ENCODE results near the gene ARRB1. TPM values are rescaled to one million over a fixed set of nuclear protein-coding genes. Genes with fewer than 3 reads are reported as not detected.
"Not testable (repeated sequence)": the region's sequence is repeated elsewhere in the genome, so short reads cannot be mapped to it uniquely, and the experiment has no call there.

ARRB1 gene
- total RNA-seq, 1 experiment from 2014 or later: 17.2 TPM

GRCh38 chr11:75317446-75318122, 33.9 kb downstream of the ARRB1 start:
- DNase-seq: no peak

GRCh38 chr11:75315439-75315805, 36.0 kb downstream of the ARRB1 start:
- DNase-seq: no peak
- H3K36me3 ChIP-seq: no peaks in the 10 kb centered on the region
- H3K4me3 ChIP-seq: no peak overlapping the region
- H3K9me3 ChIP-seq: no peaks in the 10 kb centered on the region
- H3K27me3 ChIP-seq: no peaks in the 10 kb centered on the region

More at GRCh38 chr11:75317446-75318122, 33.9 kb downstream of the ARRB1 start:
- Histone ChIP-seq H3K27me3 (no peaks in the 10 kb centered on the region), H3K4me3 (no peak overlapping the region), H3K36me3 (no peaks in the 10 kb centered on the region), H3K9me3 (no peaks in the 10 kb centered on the region)

- DNase-seq: no peak
- Histone ChIP-seq H3K9me3 (no peaks in the 10 kb centered on the region), H3K4me3 (no peak overlapping the region), H3K27me3 (no peaks in the 10 kb centered on the region), H3K36me3 (no peaks in the 10 kb centered on the region)
Observed at GRCh38 chr11:75314771-75315438, 36.6 kb downstream of the ARRB1 start.

- DNase-seq: peak; percentile 89
- no peak overlapping the region for H3K4me3 ChIP-seq
Observed at GRCh38 chr11:75313513-75314272, 37.8 kb downstream of the ARRB1 start.

GRCh38 chr11:75312346-75312745, 39.1 kb downstream of the ARRB1 start:
- no peak for DNase-seq
- H3K9me3 ChIP-seq: no peaks in the 10 kb centered on the region
- H3K27me3 ChIP-seq: no peaks in the 10 kb centered on the region
- no peaks in the 10 kb centered on the region for H3K36me3 ChIP-seq
- H3K4me3 ChIP-seq: no peak overlapping the region

More at GRCh38 chr11:75313513-75314272, 37.8 kb downstream of the ARRB1 start:
- no peaks in the 10 kb centered on the region for H3K36me3 ChIP-seq
- H3K9me3 ChIP-seq: no peaks in the 10 kb centered on the region
- no peaks in the 10 kb centered on the region for H3K27me3 ChIP-seq

GRCh38 chr11:75311858-75312288, 39.6 kb downstream of the ARRB1 start:
- no peaks in the 10 kb centered on the region for H3K36me3 ChIP-seq
- no peak overlapping the region for H3K4me3 ChIP-seq
- peak; percentile 23 for DNase-seq

GRCh38 chr11:75308986-75309385, 42.5 kb downstream of the ARRB1 start:
- no peaks in the 10 kb centered on the region for H3K27me3 ChIP-seq
- no peak overlapping the region for H3K4me3 ChIP-seq
- DNase-seq: no peak
- no peaks in the 10 kb centered on the region for H3K36me3 ChIP-seq
- no peaks in the 10 kb centered on the region for H3K9me3 ChIP-seq

More at GRCh38 chr11:75311858-75312288, 39.6 kb downstream of the ARRB1 start:
- Histone ChIP-seq H3K9me3 (no peaks in the 10 kb centered on the region), H3K27me3 (no peaks in the 10 kb centered on the region)

GRCh38 chr11:75308116-75308515, 43.3 kb downstream of the ARRB1 start:
- Histone ChIP-seq H3K36me3 (no peaks in the 10 kb centered on the region), H3K27me3 (no peaks in the 10 kb centered on the region), H3K9me3 (no peaks in the 10 kb centered on the region), H3K4me3 (no peak overlapping the region)
- peak; percentile 26 for DNase-seq

GRCh38 chr11:75307058-75307457, 44.4 kb downstream of the ARRB1 start:
- H3K9me3 ChIP-seq: no peaks in the 10 kb centered on the region
- H3K27me3 ChIP-seq: no peaks in the 10 kb centered on the region
- no peak for DNase-seq
- no peaks in the 10 kb centered on the region for H3K36me3 ChIP-seq
- no peak overlapping the region for H3K4me3 ChIP-seq

GRCh38 chr11:75306529-75306928, 44.9 kb downstream of the ARRB1 start:
- no peaks in the 10 kb centered on the region for H3K9me3 ChIP-seq
- no peak for DNase-seq
- H3K4me3 ChIP-seq: no peak overlapping the region
- no peaks in the 10 kb centered on the region for H3K36me3 ChIP-seq
- H3K27me3 ChIP-seq: no peaks in the 10 kb centered on the region

- Histone ChIP-seq H3K9me3 (no peaks in the 10 kb centered on the region), H3K27me3 (no peaks in the 10 kb centered on the region), H3K36me3 (no peaks in the 10 kb centered on the region), H3K4me3 (no peak overlapping the region)
- DNase-seq: no peak
Observed at GRCh38 chr11:75305993-75306392, 45.5 kb downstream of the ARRB1 start.

- no peaks in the 10 kb centered on the region for H3K27me3 ChIP-seq
- H3K4me3 ChIP-seq: no peak overlapping the region
- no peaks in the 10 kb centered on the region for H3K36me3 ChIP-seq
- no peaks in the 10 kb centered on the region for H3K9me3 ChIP-seq
- no peak for DNase-seq
Observed at GRCh38 chr11:75305452-75305851, 46.0 kb downstream of the ARRB1 start.

GRCh38 chr11:75304941-75305340, 46.5 kb downstream of the ARRB1 start:
- H3K36me3 ChIP-seq, DNase-seq, H3K27me3 ChIP-seq, H3K4me3 ChIP-seq, H3K9me3 ChIP-seq: not testable (repeated sequence)

GRCh38 chr11:75303544-75304224, 47.8 kb downstream of the ARRB1 start:
- H3K9me3 ChIP-seq: no peaks in the 10 kb centered on the region
- no peaks in the 10 kb centered on the region for H3K27me3 ChIP-seq
- no peak overlapping the region for H3K4me3 ChIP-seq
- no peaks in the 10 kb centered on the region for H3K36me3 ChIP-seq
- DNase-seq: no peak

GRCh38 chr11:75302371-75302770, 49.1 kb downstream of the ARRB1 start:
- Histone ChIP-seq H3K4me3 (no peak overlapping the region), H3K9me3 (no peaks in the 10 kb centered on the region), H3K36me3 (no peaks in the 10 kb centered on the region), H3K27me3 (no peaks in the 10 kb centered on the region)
- DNase-seq: no peak

- no peak for DNase-seq
- Histone ChIP-seq H3K36me3 (no peaks in the 10 kb centered on the region), H3K4me3 (no peak overlapping the region), H3K27me3 (no peaks in the 10 kb centered on the region), H3K9me3 (no peaks in the 10 kb centered on the region)
Observed at GRCh38 chr11:75301601-75302345, 49.7 kb downstream of the ARRB1 start.

Measured in MG63 (cell line).